NCI-H2081 treated with DMSO at 0.1 percent for 48 hours (cell line): Measurements from ENCODE around the gene SLC47A1.

ENCODE experiments used
- DNase-seq: peaks from one replicate; lab custom pipeline; 2025; lab: John Stamatoyannopoulos, UW

Gene SLC47A1

GRCh38 chr17:19610311-19610710, 76.7 kb downstream of the SLC47A1 start:
- no peak for DNase-seq

GRCh38 chr17:19610879-19611278, 77.2 kb downstream of the SLC47A1 start:
- DNase-seq, result no peak

GRCh38 chr17:19613979-19614378, 80.3 kb downstream of the SLC47A1 start:
- DNase-seq, result no peak

GRCh38 chr17:19614900-19615299, 81.2 kb downstream of the SLC47A1 start:
- DNase-seq, result no peak

- no peak for DNase-seq
These were observed 84.4 kb downstream of the SLC47A1 start for GRCh38 chr17:19618015-19618414.

- DNase-seq, result no peak
These were observed 86.2 kb downstream of the SLC47A1 start for GRCh38 chr17:19619705-19620325.

- DNase-seq, result no peak
These were observed 88.0 kb downstream of the SLC47A1 start for GRCh38 chr17:19621697-19622096.

- no peak for DNase-seq
These were observed 92.4 kb downstream of the SLC47A1 start for GRCh38 chr17:19626079-19626478.
